GM10266 (cell line): Measurements from ENCODE around the gene GFOD1.
A peak's percentile ranks its signal among the peaks of the same experiment; 100 is the strongest.

Source experiments
- DNase-seq: peaks from one replicate; pipeline ENCODE4 v3.0.0; 2012; ENCODE audit errors: extremely low spot score
- TF ChIP-seq, protein P1 (sequence below): IDR thresholded peaks from 2 replicates; pipeline ENCODE4 v1.5.1; 2012; ENCODE audit warnings: mild to moderate bottlenecking, low read depth; ENCODE audit not compliant: control insufficient read depth, insufficient read depth; ENCODE audit errors: missing control alignments

Gene GFOD1

DNA sequence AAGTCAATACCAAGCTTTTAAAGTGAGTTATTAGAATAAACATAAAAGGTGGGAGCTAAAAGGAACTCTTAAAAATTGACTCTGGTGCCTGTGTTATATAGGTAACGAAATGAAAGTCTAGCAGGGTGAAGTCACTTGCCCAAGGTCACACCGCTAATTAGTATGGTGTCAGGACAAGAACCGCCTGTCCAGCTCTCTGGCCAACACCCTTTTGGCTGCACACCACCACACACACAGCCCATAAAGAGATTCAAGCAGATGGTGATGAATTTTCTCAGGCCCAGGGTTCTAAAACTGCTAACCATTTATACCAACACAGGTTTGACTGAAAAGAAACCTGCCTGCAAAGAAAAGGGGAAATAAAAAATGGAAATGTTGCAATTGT is 20.2 kb downstream of the GFOD1 start:
- TF ChIP-seq, protein P1, sequence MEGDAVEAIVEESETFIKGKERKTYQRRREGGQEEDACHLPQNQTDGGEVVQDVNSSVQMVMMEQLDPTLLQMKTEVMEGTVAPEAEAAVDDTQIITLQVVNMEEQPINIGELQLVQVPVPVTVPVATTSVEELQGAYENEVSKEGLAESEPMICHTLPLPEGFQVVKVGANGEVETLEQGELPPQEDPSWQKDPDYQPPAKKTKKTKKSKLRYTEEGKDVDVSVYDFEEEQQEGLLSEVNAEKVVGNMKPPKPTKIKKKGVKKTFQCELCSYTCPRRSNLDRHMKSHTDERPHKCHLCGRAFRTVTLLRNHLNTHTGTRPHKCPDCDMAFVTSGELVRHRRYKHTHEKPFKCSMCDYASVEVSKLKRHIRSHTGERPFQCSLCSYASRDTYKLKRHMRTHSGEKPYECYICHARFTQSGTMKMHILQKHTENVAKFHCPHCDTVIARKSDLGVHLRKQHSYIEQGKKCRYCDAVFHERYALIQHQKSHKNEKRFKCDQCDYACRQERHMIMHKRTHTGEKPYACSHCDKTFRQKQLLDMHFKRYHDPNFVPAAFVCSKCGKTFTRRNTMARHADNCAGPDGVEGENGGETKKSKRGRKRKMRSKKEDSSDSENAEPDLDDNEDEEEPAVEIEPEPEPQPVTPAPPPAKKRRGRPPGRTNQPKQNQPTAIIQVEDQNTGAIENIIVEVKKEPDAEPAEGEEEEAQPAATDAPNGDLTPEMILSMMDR: no peak
- no peak for DNase-seq

- peak; percentile 44 for DNase-seq
- TF ChIP-seq, protein P1: no peak
These were observed 20.8 kb downstream of the GFOD1 start for GRCh38 chr6:13466304-13467215.

- DNase-seq: no peak
- TF ChIP-seq, protein P1: no peak
These were observed 21.7 kb downstream of the GFOD1 start for GRCh38 chr6:13465734-13466133.

DNA sequence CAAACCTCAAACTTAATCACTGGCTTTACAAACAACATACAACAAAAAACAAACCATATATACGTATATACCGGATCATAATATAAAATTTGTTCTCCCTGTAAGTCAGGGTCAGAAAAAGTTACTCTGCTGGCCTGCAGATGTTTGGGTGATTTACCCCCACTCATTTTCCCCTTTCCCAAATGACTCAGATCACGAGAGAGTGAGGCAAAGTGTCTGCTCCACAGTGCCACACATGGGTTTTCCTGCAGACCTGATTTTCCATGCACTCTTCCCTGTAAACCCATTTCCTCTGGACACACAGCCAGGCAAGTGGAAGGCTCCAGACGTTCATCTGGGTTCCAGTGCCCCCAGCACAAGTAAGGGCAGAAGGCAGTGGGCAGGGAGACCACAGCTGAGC is 23.5 kb downstream of the GFOD1 start:
- TF ChIP-seq, protein P1: no peak
- DNase-seq: no peak

DNA sequence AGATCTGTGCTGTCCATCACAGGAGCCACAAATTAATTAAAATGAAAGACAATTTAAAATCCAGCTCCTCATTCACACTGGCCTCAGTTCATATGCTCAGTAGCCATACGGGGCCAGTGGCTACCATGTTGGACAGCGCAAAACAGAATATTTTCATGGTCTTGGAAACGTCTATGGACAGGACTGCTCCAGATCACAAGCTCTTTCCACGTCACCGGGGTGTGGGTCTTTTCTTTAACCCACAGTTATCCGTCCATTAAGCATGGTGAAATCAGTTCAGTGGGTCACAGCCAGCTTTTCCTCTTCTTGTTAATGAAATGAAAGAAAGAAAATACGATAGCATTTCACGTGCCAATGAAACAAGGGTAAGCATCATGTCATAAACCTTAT is 24.1 kb downstream of the GFOD1 start:
- no peak for DNase-seq
- TF ChIP-seq, protein P1: no peak

GRCh38 chr6:13462458-13463327 is 24.7 kb downstream of the GFOD1 start:
- TF ChIP-seq, protein P1: no peak
- DNase-seq: no peak

- DNase-seq: no peak
- TF ChIP-seq, protein P1: no peak
These were observed 25.6 kb downstream of the GFOD1 start for GRCh38 chr6:13461805-13462204.
